ENCODE results near the gene DNAJC18. TPM values are rescaled to one million over a fixed set of nuclear protein-coding genes. Genes with fewer than 3 reads are reported as not detected.
A peak's percentile ranks its signal among the peaks of the same experiment; 100 is the strongest.

DNAJC18 gene
- total and polyA plus RNA-seq, 8 donors = under 0.01 to 12.1 (median 2.3) TPM; not detected in 1

DNA sequence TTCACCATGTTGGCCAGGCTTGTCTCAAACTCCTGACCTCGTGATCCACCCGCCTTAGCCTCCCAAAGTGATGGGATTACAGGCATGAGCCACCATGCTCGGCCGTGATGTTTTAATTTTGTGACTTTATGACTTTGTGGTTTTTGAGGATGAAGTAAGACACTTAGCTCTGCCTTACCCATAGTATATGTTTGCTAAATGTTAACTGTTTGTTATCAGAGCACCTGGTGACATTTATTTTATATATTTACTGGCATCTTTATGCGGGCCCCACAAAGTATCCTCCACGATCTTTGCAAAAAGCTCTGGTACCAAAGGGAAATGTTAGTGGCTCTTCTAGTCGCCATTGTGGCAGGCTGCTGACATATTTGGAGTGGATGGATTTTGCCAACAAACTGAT is 63.0 kb downstream of the DNAJC18 start:
- peaks cover 0 to 41% (median 26%) of the 10 kb centered on the region in 4 donors for H3K36me3 ChIP-seq
- no peaks in the 10 kb centered on the region for H3K9me3 ChIP-seq
- 88 to 96% (median 93%) methylated on average over 7 of the region's 7 CpGs for WGBS, 5 donors
- no peak overlapping the region for H3K4me3 ChIP-seq
- TF ChIP-seq POLR2AphosphoS5 (IDR thresholded peaks at IDR 0.05) (no peak), POLR2A (IDR thresholded peaks at IDR 0.05) (no peak), EP300 (IDR thresholded peaks at IDR 0.05) (no peak)
- TF ChIP-seq, protein P1, sequence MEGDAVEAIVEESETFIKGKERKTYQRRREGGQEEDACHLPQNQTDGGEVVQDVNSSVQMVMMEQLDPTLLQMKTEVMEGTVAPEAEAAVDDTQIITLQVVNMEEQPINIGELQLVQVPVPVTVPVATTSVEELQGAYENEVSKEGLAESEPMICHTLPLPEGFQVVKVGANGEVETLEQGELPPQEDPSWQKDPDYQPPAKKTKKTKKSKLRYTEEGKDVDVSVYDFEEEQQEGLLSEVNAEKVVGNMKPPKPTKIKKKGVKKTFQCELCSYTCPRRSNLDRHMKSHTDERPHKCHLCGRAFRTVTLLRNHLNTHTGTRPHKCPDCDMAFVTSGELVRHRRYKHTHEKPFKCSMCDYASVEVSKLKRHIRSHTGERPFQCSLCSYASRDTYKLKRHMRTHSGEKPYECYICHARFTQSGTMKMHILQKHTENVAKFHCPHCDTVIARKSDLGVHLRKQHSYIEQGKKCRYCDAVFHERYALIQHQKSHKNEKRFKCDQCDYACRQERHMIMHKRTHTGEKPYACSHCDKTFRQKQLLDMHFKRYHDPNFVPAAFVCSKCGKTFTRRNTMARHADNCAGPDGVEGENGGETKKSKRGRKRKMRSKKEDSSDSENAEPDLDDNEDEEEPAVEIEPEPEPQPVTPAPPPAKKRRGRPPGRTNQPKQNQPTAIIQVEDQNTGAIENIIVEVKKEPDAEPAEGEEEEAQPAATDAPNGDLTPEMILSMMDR (IDR thresholded peaks at IDR 0.05) = no peak
- no peak overlapping the region for H3K27ac ChIP-seq
- DNase-seq = no peak
- H3K4me1 ChIP-seq = peaks cover 0 to 31% (median 16%) of the 10 kb centered on the region in 4 donors
- H3K27me3 ChIP-seq = no peaks in the 10 kb centered on the region
- intact Hi-C loops (cut with DNase I; ENCODE audit: low total_unique reads) = no loop called here

DNA sequence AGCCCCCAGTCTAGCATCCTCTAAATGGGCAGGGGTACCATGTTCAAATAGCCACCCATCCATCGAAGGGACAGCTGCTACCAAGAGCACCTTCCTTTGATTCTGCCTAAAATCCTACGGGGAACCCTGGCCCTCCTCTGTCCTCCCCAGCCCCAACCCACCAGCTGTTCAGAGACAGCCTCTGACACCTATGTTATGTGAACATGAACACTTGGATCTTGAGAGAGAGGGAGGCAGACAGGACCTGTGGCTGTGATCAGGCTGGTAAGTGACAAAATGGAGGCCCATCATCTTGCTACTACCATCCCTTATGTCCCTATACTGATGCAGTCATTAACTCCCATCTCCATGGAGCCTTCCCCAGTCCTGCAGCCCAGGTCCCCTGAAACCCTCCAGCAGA is 64.4 kb downstream of the DNAJC18 start:
- no peaks in the 10 kb centered on the region for H3K27me3 ChIP-seq
- H3K4me1 ChIP-seq = peaks cover 0 to 31% (median 16%) of the 10 kb centered on the region in 4 donors
- intact Hi-C loops (cut with DNase I; ENCODE audit: low total_unique reads) = no loop called here
- 90 to 100% (median 95%) methylated on average over 2 of the region's 2 CpGs for WGBS, 5 donors
- peak overlapping the region in 1 of 5 donors; percentile 17 for H3K27ac ChIP-seq
- DNase-seq = peak in 1 of 2 donors; percentile 13
- H3K4me3 ChIP-seq = no peak overlapping the region
- peaks cover 3 to 54% (median 40%) of the 10 kb centered on the region in 4 donors for H3K36me3 ChIP-seq
- no peaks in the 10 kb centered on the region for H3K9me3 ChIP-seq
- TF ChIP-seq, protein P1 (IDR thresholded peaks at IDR 0.05) = no peak
- no peak for TF ChIP-seq POLR2A (IDR thresholded peaks at IDR 0.05)

GRCh38 chr5:139371482-139372435 is 67.6 kb downstream of the DNAJC18 start:
- Histone ChIP-seq H3K9me3 (no peaks in the 10 kb centered on the region), H3K36me3 (peaks cover 14 to 83% (median 67%) of the 10 kb centered on the region in 4 donors), H3K27ac (no peak overlapping the region), H3K4me3 (no peak overlapping the region), H3K4me1 (peaks cover 0 to 17% (median 4%) of the 10 kb centered on the region in 4 donors), H3K27me3 (no peaks in the 10 kb centered on the region)
- no peak for DNase-seq
- no peak for TF ChIP-seq POLR2AphosphoS5 (IDR thresholded peaks at IDR 0.05)
- TF ChIP-seq, protein P1 (IDR thresholded peaks at IDR 0.05) = no peak
- no peak for TF ChIP-seq POLR2A (IDR thresholded peaks at IDR 0.05)
- no peak for TF ChIP-seq EP300 (IDR thresholded peaks at IDR 0.05)
- 75 to 90% (median 82%) methylated on average over 7 of the region's 7 CpGs for WGBS, 5 donors
- intact Hi-C loops (cut with DNase I; ENCODE audit: low total_unique reads) = no loop called here

DNA sequence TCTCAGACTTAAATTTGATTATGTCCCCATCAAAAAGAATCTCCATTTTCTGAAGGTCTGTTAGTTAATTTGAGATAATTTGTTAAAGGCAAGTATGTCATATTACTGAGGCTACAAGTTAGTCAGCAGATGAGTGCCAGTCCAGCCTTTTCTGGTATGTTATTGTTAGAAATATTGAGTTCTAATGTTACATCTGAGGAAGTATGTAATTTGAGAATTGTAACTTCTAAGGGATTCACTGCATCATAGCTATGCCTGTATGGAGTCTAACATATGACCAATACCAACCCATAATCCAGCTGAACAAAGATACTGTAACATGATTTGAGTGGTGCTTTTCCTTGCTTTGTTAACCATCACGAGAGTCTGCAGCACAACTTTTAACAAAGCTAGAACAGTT is 70.1 kb downstream of the DNAJC18 start:
- WGBS, 5 donors = 86 to 97% (median 94%) methylated on average over 1 of the region's 1 CpG
- H3K4me1 ChIP-seq = peaks cover 0 to 17% (median 4%) of the 10 kb centered on the region in 4 donors
- no peak overlapping the region for H3K27ac ChIP-seq
- peaks cover 40 to 99% (median 91%) of the 10 kb centered on the region in 4 donors for H3K36me3 ChIP-seq
- H3K9me3 ChIP-seq = no peaks in the 10 kb centered on the region
- intact Hi-C loops (cut with DNase I; ENCODE audit: low total_unique reads) = no loop called here
- TF ChIP-seq POLR2AphosphoS5 (IDR thresholded peaks at IDR 0.05) (no peak), POLR2A (IDR thresholded peaks at IDR 0.05) (no peak), EP300 (IDR thresholded peaks at IDR 0.05) (no peak)
- TF ChIP-seq, protein P1 (IDR thresholded peaks at IDR 0.05) = no peak
- H3K27me3 ChIP-seq = no peaks in the 10 kb centered on the region
- no peak overlapping the region for H3K4me3 ChIP-seq
- no peak for DNase-seq
